Hippocampal formation (tissue), 2 donors: Measurements from ENCODE around the gene DENND4C.
"Not testable (repeated sequence)": the region's sequence is repeated elsewhere in the genome, so short reads cannot be mapped to it uniquely, and the experiment has no call there.

ENCODE experiments used
- DNase-seq, 2 donors: peaks; one replicate each; lab custom pipeline; 2025; lab: John Stamatoyannopoulos, UW

Gene DENND4C

DNA sequence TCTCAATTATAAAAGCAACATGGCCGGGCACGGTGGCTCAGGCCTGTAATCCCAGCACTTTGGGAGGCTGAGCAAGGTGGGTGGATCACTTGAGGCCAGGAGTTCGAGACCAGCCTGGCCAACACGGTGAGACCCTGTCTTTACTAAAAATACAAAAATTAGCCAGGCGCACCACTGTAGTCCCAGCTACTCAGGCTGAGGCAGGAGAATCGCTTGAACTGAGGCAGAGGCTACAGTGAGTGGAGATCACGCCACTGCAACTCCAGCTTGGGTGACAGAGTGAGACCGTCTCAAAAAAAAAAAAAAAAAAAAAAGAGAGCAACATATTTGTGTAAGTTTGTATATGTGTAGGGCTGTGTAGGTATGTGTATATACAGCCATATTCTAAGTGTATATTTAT is 142.1 kb downstream of the DENND4C start:
- no peak for DNase-seq

- DNase-seq: no peak
Measured at GRCh38 chr9:19373527-19373926, 143.0 kb downstream of the DENND4C start.

GRCh38 chr9:19375538-19375937 is 145.0 kb downstream of the DENND4C start:
- no peak for DNase-seq

DNA sequence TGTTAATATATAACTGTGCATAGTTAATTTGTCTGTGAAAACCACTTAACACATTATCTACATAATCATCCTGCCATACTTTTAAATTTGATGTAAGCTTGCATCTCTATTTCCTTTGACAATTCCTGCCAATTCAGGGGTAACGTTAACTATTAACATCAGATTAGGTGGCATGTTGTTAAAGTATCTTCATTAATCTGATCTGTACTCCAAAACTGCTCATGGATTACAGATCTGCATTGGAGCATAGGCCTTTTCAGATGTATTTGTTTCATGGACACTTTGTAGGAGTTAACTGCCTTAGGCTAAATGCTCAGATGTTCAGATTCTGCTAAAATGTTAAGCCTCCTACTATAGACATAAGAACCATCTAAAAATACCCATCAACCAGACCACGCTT is 146.4 kb downstream of the DENND4C start:
- no peak for DNase-seq

DNA sequence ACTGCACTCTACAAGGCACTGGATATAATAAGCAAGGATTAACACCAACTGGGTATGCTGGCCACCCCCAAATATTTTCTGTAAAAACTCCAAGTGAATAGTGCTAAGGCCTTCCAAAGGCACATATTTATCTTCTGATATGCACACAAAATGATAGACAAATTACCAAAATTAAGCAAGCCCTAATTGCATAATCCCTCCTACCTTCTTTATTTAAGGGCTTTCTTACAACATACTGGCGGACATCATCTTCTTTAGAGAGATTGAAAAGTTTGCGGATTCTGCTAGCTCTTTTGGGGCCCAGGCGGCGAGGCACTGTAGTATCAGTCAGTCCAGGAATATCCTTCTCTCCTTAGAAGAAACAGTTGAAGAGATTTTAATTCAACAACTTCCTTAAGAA is 147.7 kb downstream of the DENND4C start:
- DNase-seq: no peak

DNA sequence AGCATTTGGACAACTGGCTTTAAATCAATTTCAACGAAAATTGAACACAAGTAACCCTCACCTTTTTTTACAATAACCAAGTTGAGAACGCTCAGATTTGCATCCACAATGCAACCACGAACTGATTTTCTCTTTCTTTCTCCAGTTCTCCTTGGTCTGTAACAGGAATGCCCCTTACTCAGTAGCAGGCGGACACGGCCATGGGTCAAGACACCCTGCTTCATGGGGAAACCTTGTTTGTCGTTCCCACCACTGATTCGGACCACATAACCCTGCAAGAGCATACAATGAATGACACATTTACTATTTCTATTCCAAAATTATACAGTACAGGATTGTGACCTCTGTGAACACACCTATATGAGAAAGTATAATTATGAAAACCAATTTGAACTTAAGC is 148.2 kb downstream of the DENND4C start:
- no peak for DNase-seq

GRCh38 chr9:19379283-19379682 is 148.8 kb downstream of the DENND4C start:
- DNase-seq: no peak

- no peak for DNase-seq
Measured at GRCh38 chr9:19379697-19380046, 149.2 kb downstream of the DENND4C start.

GRCh38 chr9:19380826-19381075 is 150.3 kb downstream of the DENND4C start:
- DNase-seq: no peak

- DNase-seq: no peak
Measured at GRCh38 chr9:19381656-19382055, 151.2 kb downstream of the DENND4C start.

DNA sequence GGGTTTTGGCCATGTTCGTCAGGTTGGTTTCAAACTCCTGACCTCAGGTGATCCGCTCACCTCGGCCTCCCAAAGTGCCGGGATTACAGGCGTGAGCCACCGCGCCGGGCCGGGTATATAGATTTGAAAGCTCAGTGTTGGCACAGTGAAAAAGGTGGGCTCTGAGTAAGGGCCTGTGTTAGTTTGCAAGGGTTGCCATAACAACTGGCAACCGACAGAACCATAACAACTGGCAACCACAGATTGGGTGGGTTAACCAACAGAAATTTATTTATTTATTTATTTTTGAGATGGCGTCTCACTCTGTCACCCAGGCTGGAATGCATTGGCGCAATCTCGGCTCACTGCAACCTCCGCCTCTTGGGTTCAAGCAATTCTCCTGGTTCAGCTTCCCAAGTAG is 154.7 kb downstream of the DENND4C start:
- DNase-seq: not testable (repeated sequence)

DNA sequence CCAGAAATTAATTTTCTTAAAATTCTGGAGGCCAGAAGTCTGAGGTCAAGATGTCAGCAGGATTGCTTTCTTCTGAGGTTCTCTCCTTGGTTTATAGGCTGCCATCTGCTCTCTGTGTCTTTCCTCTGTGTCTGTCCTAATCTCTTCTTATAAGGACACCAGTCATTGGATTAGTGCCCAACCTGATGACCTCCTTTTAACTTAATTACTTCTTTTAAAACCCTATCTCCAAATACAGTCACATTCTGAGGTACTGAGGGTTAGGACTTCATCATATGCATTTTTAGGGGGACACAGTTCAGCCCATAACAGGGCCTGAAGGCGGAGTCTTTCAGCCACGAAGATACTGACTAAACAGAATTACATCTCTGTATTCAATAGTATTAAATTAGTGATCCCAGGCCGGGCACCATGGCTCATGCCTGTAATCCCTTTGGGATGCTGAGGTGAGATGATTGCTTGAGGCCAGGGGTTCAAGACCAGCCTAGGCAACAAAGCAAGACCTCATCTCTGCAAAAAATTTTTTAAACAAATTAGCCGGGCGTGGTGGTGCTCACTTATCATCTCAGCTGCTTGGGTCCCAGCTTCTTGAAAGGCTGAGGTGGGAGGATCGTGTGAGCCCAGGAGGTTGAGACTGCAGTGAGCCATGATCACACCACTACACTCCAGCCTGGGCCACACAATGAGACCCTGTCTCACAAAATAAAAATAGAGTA is 155.5 kb downstream of the DENND4C start:
- DNase-seq: no peak

- no peak for DNase-seq
Measured at GRCh38 chr9:19386502-19387044, 156.1 kb downstream of the DENND4C start.

DNA sequence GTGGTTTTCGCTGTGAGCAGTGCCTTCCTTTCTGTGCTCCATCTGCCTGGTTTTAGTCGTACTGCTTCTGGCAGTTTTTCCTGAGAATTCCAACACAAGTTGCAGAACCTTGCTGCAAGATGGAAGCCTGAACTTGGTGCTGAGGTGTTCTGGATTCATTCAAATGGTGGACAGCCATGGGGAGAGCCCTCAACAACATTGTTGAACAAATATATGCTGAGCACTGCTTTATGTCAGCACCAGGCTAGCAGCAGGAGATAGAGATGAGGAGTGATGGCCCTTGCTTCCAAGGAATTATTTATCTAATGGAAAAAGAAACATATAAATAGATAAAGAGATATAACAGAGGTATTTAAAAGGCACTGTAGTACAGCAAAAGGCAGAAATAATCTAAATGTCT is 156.8 kb downstream of the DENND4C start:
- no peak for DNase-seq

DNA sequence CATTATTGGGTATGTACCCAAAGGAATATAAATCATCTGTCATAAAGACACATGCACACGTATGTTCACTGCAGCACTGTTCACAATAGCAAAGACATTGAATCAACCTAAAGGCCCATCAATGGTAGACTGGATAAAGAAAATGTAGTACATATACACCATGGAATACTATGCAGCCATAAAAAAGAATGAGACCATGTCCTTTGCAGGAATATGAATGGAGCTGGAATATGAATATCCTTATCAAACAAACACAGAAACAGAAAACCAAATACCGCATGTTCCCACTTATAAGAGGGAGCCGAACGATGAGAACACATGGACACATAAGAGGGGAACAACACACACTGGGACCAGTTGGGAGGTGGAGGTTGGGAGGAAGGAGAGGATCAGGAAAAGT is 159.0 kb downstream of the DENND4C start:
- not testable (repeated sequence) for DNase-seq

- DNase-seq: no peak
Measured at GRCh38 chr9:19397845-19398244, 167.4 kb downstream of the DENND4C start.

GRCh38 chr9:19403231-19403630 is 172.7 kb downstream of the DENND4C start:
- DNase-seq: not testable (repeated sequence)

DNA sequence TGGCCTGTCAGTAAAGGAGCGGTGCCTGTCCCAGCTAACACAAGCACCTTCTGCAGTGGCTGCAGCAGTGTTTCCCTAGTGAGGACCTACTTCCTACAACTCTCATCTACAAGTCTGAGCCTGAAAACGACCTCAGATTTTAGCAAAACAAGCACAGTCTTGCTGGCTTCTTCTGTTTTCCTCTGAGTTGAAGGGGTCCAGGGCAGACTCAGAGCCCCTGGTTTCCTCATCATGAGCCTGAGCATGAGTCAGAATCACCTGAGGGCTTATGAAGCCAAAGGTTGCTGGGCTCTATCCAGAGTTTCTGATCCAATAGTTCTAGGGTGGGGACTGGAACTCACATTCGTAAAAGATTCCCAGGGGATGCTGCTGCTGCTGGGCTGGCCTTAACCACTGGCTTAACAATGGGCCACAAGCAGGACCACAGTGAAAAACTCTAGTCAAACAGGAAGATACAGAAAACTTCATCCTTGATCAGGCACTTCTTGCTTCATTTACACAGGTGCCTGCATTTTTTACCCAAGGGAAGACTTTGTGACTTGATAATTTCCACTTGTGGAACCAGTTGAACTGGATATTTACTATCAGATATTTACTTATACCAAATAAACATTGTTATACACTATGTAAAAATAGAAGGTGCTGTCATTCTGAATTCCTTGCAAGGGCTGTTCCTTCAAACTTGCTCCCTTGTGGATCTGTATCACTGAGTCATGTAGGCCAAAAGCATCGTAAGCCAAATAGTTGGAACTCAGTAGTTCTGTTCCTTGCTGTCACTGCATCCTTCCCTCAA is 174.0 kb downstream of the DENND4C start:
- no peak for DNase-seq

GRCh38 chr9:19405771-19406170 is 175.3 kb downstream of the DENND4C start:
- DNase-seq: no peak

- no peak for DNase-seq
Measured at GRCh38 chr9:19408316-19408692, 177.8 kb downstream of the DENND4C start.

GRCh38 chr9:19408693-19409400 is 178.4 kb downstream of the DENND4C start, which contains the start of gene ACER2:
Gene ACER2 (plus strand): TSS chr9:19409009. CDS start chr9:19409085, 76 bp downstream.
- peak; percentile 73 to 93 for DNase-seq

- DNase-seq: no peak
Measured at GRCh38 chr9:19409401-19410194, 179.1 kb downstream of the DENND4C start.
